Activated CD8-positive, alpha-beta memory T cell treated with anti-CD3 and anti-CD28 coated beads, Interleukin-2, amount 50 U/mL, for 48 hours (primary cell): ENCODE measurements around the gene PGAP6.
"Not testable (repeated sequence)": the region's sequence is repeated elsewhere in the genome, so short reads cannot be mapped to it uniquely, and the experiment has no call there.

Experiments used
- DNase-seq: peaks from one replicate; pipeline ENCODE4 v3.0.0-alpha.2; 2020

Gene PGAP6

GRCh38 chr16:346587-346986, 35.2 kb downstream of the PGAP6 start:
- DNase-seq = no peak

GRCh38 chr16:345772-346171, 36.0 kb downstream of the PGAP6 start:
- no peak for DNase-seq

- no peak for DNase-seq
Measured at GRCh38 chr16:342455-343213, 39.1 kb downstream of the PGAP6 start.

- not testable (repeated sequence) for DNase-seq
Measured at GRCh38 chr16:341974-342336, 39.8 kb downstream of the PGAP6 start.

- DNase-seq = not testable (repeated sequence)
Measured at GRCh38 chr16:341095-341973, 40.4 kb downstream of the PGAP6 start.

- DNase-seq = no peak
Measured at GRCh38 chr16:340370-341091, 41.2 kb downstream of the PGAP6 start.

GRCh38 chr16:339680-340079, 42.1 kb downstream of the PGAP6 start:
- DNase-seq = no peak

GRCh38 chr16:337975-338575, 43.7 kb downstream of the PGAP6 start:
- no peak for DNase-seq

GRCh38 chr16:337437-337836, 44.3 kb downstream of the PGAP6 start:
- no peak for DNase-seq

- no peak for DNase-seq
Measured at GRCh38 chr16:336269-336668, 45.5 kb downstream of the PGAP6 start.

GRCh38 chr16:334861-335632, 46.7 kb downstream of the PGAP6 start:
- not testable (repeated sequence) for DNase-seq

GRCh38 chr16:334164-334832, 47.5 kb downstream of the PGAP6 start:
- DNase-seq = not testable (repeated sequence)

GRCh38 chr16:333406-334094, 48.2 kb downstream of the PGAP6 start:
- no peak for DNase-seq

- not testable (repeated sequence) for DNase-seq
Measured at GRCh38 chr16:331181-331814, 50.5 kb downstream of the PGAP6 start.

- no peak for DNase-seq
Measured at GRCh38 chr16:330741-331140, 51.0 kb downstream of the PGAP6 start.

GRCh38 chr16:325375-326145, 56.2 kb downstream of the PGAP6 start:
- no peak for DNase-seq

GRCh38 chr16:324451-325334, 57.1 kb downstream of the PGAP6 start:
- DNase-seq = peak; percentile 73

- DNase-seq = no peak
Measured at GRCh38 chr16:324201-324450, 57.7 kb downstream of the PGAP6 start.
